Mesenchymal stem cell (in vitro differentiated cells and primary cell): ENCODE measurements around the gene NME7.

Experiments used
- DNase-seq: peaks from one replicate; pipeline ENCODE4 v3.0.0-alpha.2; 2013
- H2AFZ ChIP-seq: one replicate; pipeline ENCODE4 v1.6.1; 2013; ENCODE audit warnings: low read depth, mild to moderate bottlenecking, control low read depth, inconsistent platforms, low read length, moderate library complexity
- H2AK5ac ChIP-seq: 2 replicates; pipeline ENCODE4 v1.6.1; 2013; ENCODE audit warnings: low read length, moderate library complexity, mild to moderate bottlenecking, inconsistent platforms; ENCODE audit not compliant: severe bottlenecking
- H2BK120ac ChIP-seq: one replicate; pipeline ENCODE4 v1.6.1; 2013; ENCODE audit warnings: low read depth, mild to moderate bottlenecking, inconsistent platforms, low read length, moderate library complexity
- H2BK12ac ChIP-seq, 2 experiments: one replicate each; pipeline ENCODE4 v1.6.1; 2013; ENCODE audit warnings: inconsistent platforms in 2 of 2, low read length in 2 of 2, mild to moderate bottlenecking in 2 of 2, moderate library complexity in 2 of 2, control low read depth in 1 of 2
- H2BK15ac ChIP-seq: one replicate; pipeline ENCODE4 v1.6.1; 2013; ENCODE audit warnings: mild to moderate bottlenecking, low read depth, inconsistent platforms; ENCODE audit not compliant: poor library complexity, severe bottlenecking
- H2BK5ac ChIP-seq: 2 replicates; pipeline ENCODE4 v1.6.1; 2013; ENCODE audit warnings: low read depth, mild to moderate bottlenecking, low read length, control low read depth, inconsistent platforms; ENCODE audit not compliant: poor library complexity, severe bottlenecking
- H3K14ac ChIP-seq, 2 experiments: one replicate each; pipeline ENCODE4 v1.6.1; 2013; ENCODE audit warnings: inconsistent platforms in 2 of 2, low read length in 2 of 2, control low read depth in 1 of 2, mild to moderate bottlenecking in 1 of 2, moderate library complexity in 1 of 2
- H3K18ac ChIP-seq, 2 experiments: one replicate each; pipeline ENCODE4 v1.6.1; 2013; ENCODE audit warnings: inconsistent platforms in 2 of 2, low read length in 2 of 2, control low read depth in 1 of 2, low read depth in 1 of 2, mild to moderate bottlenecking in 1 of 2
- H3K23ac ChIP-seq, 2 experiments: one replicate each; pipeline ENCODE4 v1.6.1; 2013; ENCODE audit warnings: inconsistent platforms in 2 of 2, low read length in 2 of 2, mild to moderate bottlenecking in 2 of 2, moderate library complexity in 2 of 2, control low read depth in 1 of 2
- H3K27ac ChIP-seq: 2 replicates; pipeline ENCODE4 v1.5.1; 2013; ENCODE audit warnings: mild to moderate bottlenecking, moderate library complexity, low read length, control low read depth, inconsistent platforms; ENCODE audit not compliant: poor library complexity, severe bottlenecking
- H3K27me3 ChIP-seq, 2 experiments: 2 replicates each; pipeline versions ENCODE4 v1.6.1 to v1.7.0; 2013; ENCODE audit warnings: low read length in 2 of 2, mild to moderate bottlenecking in 2 of 2, moderate library complexity in 2 of 2, control low read depth in 1 of 2, inconsistent platforms in 1 of 2; ENCODE audit not compliant: control insufficient read depth in 1 of 2, insufficient read depth in 1 of 2
- H3K36me3 ChIP-seq, 2 experiments: 2 replicates each; pipeline versions ENCODE4 v1.6.1 to v1.7.0; 2013; ENCODE audit warnings: low read length in 2 of 2, control low read depth in 1 of 2, inconsistent platforms in 1 of 2, low read depth in 1 of 2, mild to moderate bottlenecking in 1 of 2; ENCODE audit not compliant: insufficient read depth in 2 of 2, control insufficient read depth in 1 of 2
- H3K4ac ChIP-seq, 2 experiments: one replicate each; pipeline ENCODE4 v1.6.1; 2013; ENCODE audit warnings: inconsistent platforms in 2 of 2, low read length in 2 of 2, mild to moderate bottlenecking in 2 of 2, moderate library complexity in 2 of 2, control low read depth in 1 of 2, low read depth in 1 of 2
- H3K4me1 ChIP-seq: 2 replicates; pipeline ENCODE4 v1.6.1; 2013; ENCODE audit warnings: low read depth, low read length, control low read depth; ENCODE audit not compliant: control insufficient read depth, insufficient read depth
- H3K4me2 ChIP-seq: 2 replicates; pipeline ENCODE4 v1.6.1; 2013; ENCODE audit warnings: low read length, mild to moderate bottlenecking, inconsistent platforms; ENCODE audit not compliant: poor library complexity, severe bottlenecking
- H3K4me3 ChIP-seq, 2 experiments: 2 replicates each; pipeline versions ENCODE4 v1.5.1 to v1.7.0; 2013; ENCODE audit warnings: low read length in 2 of 2, mild to moderate bottlenecking in 2 of 2, control low read depth in 1 of 2, low read depth in 1 of 2; ENCODE audit not compliant: insufficient read depth in 1 of 2
- H3K79me1 ChIP-seq: replicated peaks from 2 replicates; pipeline ENCODE4 v1.6.1; 2013; ENCODE audit warnings: mild to moderate bottlenecking, control low read depth, low read length, inconsistent platforms; ENCODE audit not compliant: poor library complexity, severe bottlenecking
- H3K9ac ChIP-seq: 2 replicates; pipeline ENCODE4 v1.7.0; 2013; ENCODE audit warnings: mild to moderate bottlenecking, low read length, moderate library complexity
- H3K9me3 ChIP-seq: 2 replicates; pipeline ENCODE4 v1.7.0; 2013; ENCODE audit warnings: mild to moderate bottlenecking, low read length; ENCODE audit not compliant: control insufficient read depth
- H4K8ac ChIP-seq: one replicate; pipeline ENCODE4 v1.6.1; 2013; ENCODE audit warnings: inconsistent platforms, mild to moderate bottlenecking, low read length, moderate library complexity
- H4K91ac ChIP-seq: one replicate; pipeline ENCODE4 v1.6.1; 2013; ENCODE audit warnings: mild to moderate bottlenecking, low read length, inconsistent platforms
- WGBS: methylation state at CpG from one replicate; pipeline ENCODE4 v1.1.7; 2013; ENCODE audit warnings: mixed read lengths; 5-methylcytosine and 5-hydroxymethylcytosine counted together

Gene NME7

GRCh38 chr1:169260478-169261151 is 107.0 kb downstream of the NME7 start:
- Histone ChIP-seq H2BK12ac (no peak overlapping the region), H2AFZ (no peak overlapping the region), H2BK120ac (no peak overlapping the region), H3K9me3 (peaks cover 5% of the 10 kb centered on the region), H2BK5ac (no peak overlapping the region), H3K4me1 (no peaks in the 10 kb centered on the region), H2BK15ac (no peak overlapping the region), H4K91ac (no peak overlapping the region), H3K9ac (no peak overlapping the region), H3K14ac (no peak overlapping the region), H3K18ac (no peak overlapping the region), H2AK5ac (no peak overlapping the region), H3K27me3 (no peaks in the 10 kb centered on the region), H3K27ac (no peak overlapping the region), H3K4me2 (no peak overlapping the region), H3K4me3 (no peak overlapping the region), H3K79me1 (peaks cover 12% of the 10 kb centered on the region), H3K23ac (no peak overlapping the region), H4K8ac (no peak overlapping the region), H3K4ac (no peak overlapping the region), H3K36me3 (peaks cover 0 to 4% of the 10 kb centered on the region in 2 experiments)
- no peak for DNase-seq
- WGBS = 100% methylated on average over 1 of the region's 2 CpGs

- no peak overlapping the region for H2BK15ac ChIP-seq
- peaks cover 5% of the 10 kb centered on the region for H3K9me3 ChIP-seq
- peaks cover 10% of the 10 kb centered on the region for H3K79me1 ChIP-seq
- 90% methylated on average over 2 of the region's 2 CpGs for WGBS
- no peak overlapping the region for H2BK5ac ChIP-seq
- H3K14ac ChIP-seq = no peak overlapping the region
- no peak overlapping the region for H4K8ac ChIP-seq
- H3K4me3 ChIP-seq = no peak overlapping the region
- H3K23ac ChIP-seq = no peak overlapping the region
- DNase-seq = no peak
- no peak overlapping the region for H3K4ac ChIP-seq
- H3K4me1 ChIP-seq = no peaks in the 10 kb centered on the region
- no peak overlapping the region for H3K9ac ChIP-seq
- H3K27me3 ChIP-seq = no peaks in the 10 kb centered on the region
- no peak overlapping the region for H3K4me2 ChIP-seq
- H2BK12ac ChIP-seq = no peak overlapping the region
- no peak overlapping the region for H2BK120ac ChIP-seq
- H3K27ac ChIP-seq = no peak overlapping the region
- peaks cover 0 to 4% of the 10 kb centered on the region in 2 experiments for H3K36me3 ChIP-seq
- no peak overlapping the region for H3K18ac ChIP-seq
- no peak overlapping the region for H2AFZ ChIP-seq
- H4K91ac ChIP-seq = no peak overlapping the region
- H2AK5ac ChIP-seq = no peak overlapping the region
Measured at GRCh38 chr1:169259816-169260215, 107.8 kb downstream of the NME7 start.

- H3K9me3 ChIP-seq = no peaks in the 10 kb centered on the region
- no peak overlapping the region for H4K8ac ChIP-seq
- H2BK15ac ChIP-seq = no peak overlapping the region
- WGBS = 95% methylated on average over 2 of the region's 3 CpGs
- H2AK5ac ChIP-seq = no peak overlapping the region
- no peak overlapping the region for H3K4me2 ChIP-seq
- no peak overlapping the region for H3K4ac ChIP-seq
- no peaks in the 10 kb centered on the region for H3K36me3 ChIP-seq
- no peak overlapping the region for H3K14ac ChIP-seq
- H2BK5ac ChIP-seq = no peak overlapping the region
- H3K23ac ChIP-seq = no peak overlapping the region
- no peaks in the 10 kb centered on the region for H3K79me1 ChIP-seq
- H3K9ac ChIP-seq = no peak overlapping the region
- no peaks in the 10 kb centered on the region for H3K27me3 ChIP-seq
- H2BK12ac ChIP-seq = no peak overlapping the region
- H3K4me3 ChIP-seq = no peak overlapping the region
- H3K4me1 ChIP-seq = no peaks in the 10 kb centered on the region
- H2AFZ ChIP-seq = no peak overlapping the region
- DNase-seq = no peak
- H4K91ac ChIP-seq = no peak overlapping the region
- no peak overlapping the region for H3K27ac ChIP-seq
- no peak overlapping the region for H2BK120ac ChIP-seq
- H3K18ac ChIP-seq = no peak overlapping the region
Measured at GRCh38 chr1:169250795-169251194, 116.8 kb downstream of the NME7 start.

GRCh38 chr1:169250022-169250421 is 117.6 kb downstream of the NME7 start:
- H2AFZ ChIP-seq = no peak overlapping the region
- H3K4me3 ChIP-seq = no peak overlapping the region
- H2BK12ac ChIP-seq = no peak overlapping the region
- no peaks in the 10 kb centered on the region for H3K36me3 ChIP-seq
- H4K91ac ChIP-seq = no peak overlapping the region
- no peak overlapping the region for H4K8ac ChIP-seq
- H3K79me1 ChIP-seq = no peaks in the 10 kb centered on the region
- H3K23ac ChIP-seq = no peak overlapping the region
- H3K27me3 ChIP-seq = no peaks in the 10 kb centered on the region
- WGBS = 84% methylated on average over 2 of the region's 2 CpGs
- no peaks in the 10 kb centered on the region for H3K9me3 ChIP-seq
- H3K27ac ChIP-seq = no peak overlapping the region
- H3K4me1 ChIP-seq = no peaks in the 10 kb centered on the region
- H3K9ac ChIP-seq = no peak overlapping the region
- H3K14ac ChIP-seq = no peak overlapping the region
- no peak overlapping the region for H3K18ac ChIP-seq
- H3K4ac ChIP-seq = no peak overlapping the region
- no peak for DNase-seq
- no peak overlapping the region for H2BK5ac ChIP-seq
- H2AK5ac ChIP-seq = no peak overlapping the region
- H2BK120ac ChIP-seq = no peak overlapping the region
- no peak overlapping the region for H3K4me2 ChIP-seq
- no peak overlapping the region for H2BK15ac ChIP-seq
